Measurements from ENCODE around the gene ECT2.
"Not testable (repeated sequence)": the region's sequence is repeated elsewhere in the genome, so short reads cannot be mapped to it uniquely, and the experiment has no call there.

Gene ECT2

GRCh38 chr3:172750368-172751174 is at the start of gene ECT2:
ECT2 (plus strand) TSS chr3:172750726; CDS start chr3:172754531, 3,805 bp downstream.
- DNase-seq, result peak; percentile 92

GRCh38 chr3:172700936-172701455 is 49.5 kb upstream of the ECT2 start:
- no peak for DNase-seq

- DNase-seq, result no peak
Observed at GRCh38 chr3:172701751-172702150, 48.8 kb upstream of the ECT2 start.

GRCh38 chr3:172702256-172702655 is 48.3 kb upstream of the ECT2 start:
- DNase-seq, result no peak

- DNase-seq, result not testable (repeated sequence)
Observed at GRCh38 chr3:172702731-172703130, 47.8 kb upstream of the ECT2 start.

GRCh38 chr3:172704001-172704400 is 46.5 kb upstream of the ECT2 start:
- no peak for DNase-seq

GRCh38 chr3:172705170-172705569 is 45.4 kb upstream of the ECT2 start:
- DNase-seq, result no peak

- DNase-seq, result no peak
Observed at GRCh38 chr3:172707030-172707429, 43.5 kb upstream of the ECT2 start.

GRCh38 chr3:172707967-172708366 is 42.6 kb upstream of the ECT2 start:
- DNase-seq, result no peak

GRCh38 chr3:172708921-172709773 is 41.4 kb upstream of the ECT2 start:
- no peak for DNase-seq

GRCh38 chr3:172709774-172710663 is 40.5 kb upstream of the ECT2 start:
- DNase-seq, result no peak

- peak; percentile 62 for DNase-seq
Observed at GRCh38 chr3:172710664-172711453, 39.7 kb upstream of the ECT2 start, which contains the start of gene NCEH1. NCEH1 (minus strand) TSS chr3:172711067; CDS start chr3:172710984, 83 bp downstream.

GRCh38 chr3:172711454-172711795 is 39.1 kb upstream of the ECT2 start:
- no peak for DNase-seq

GRCh38 chr3:172713316-172713715 is 37.2 kb upstream of the ECT2 start:
- no peak for DNase-seq

GRCh38 chr3:172716476-172716875 is 34.0 kb upstream of the ECT2 start:
- no peak for DNase-seq

GRCh38 chr3:172717493-172718088 is 32.9 kb upstream of the ECT2 start:
- DNase-seq, result no peak

- DNase-seq, result not testable (repeated sequence)
Observed at GRCh38 chr3:172722536-172723040, 27.9 kb upstream of the ECT2 start.

GRCh38 chr3:172726380-172726779 is 24.1 kb upstream of the ECT2 start:
- DNase-seq, result no peak

GRCh38 chr3:172735014-172735413 is 15.5 kb upstream of the ECT2 start:
- DNase-seq, result no peak

GRCh38 chr3:172739462-172739861 is 11.1 kb upstream of the ECT2 start:
- no peak for DNase-seq

GRCh38 chr3:172746475-172746874 is 4.1 kb upstream of the ECT2 start:
- no peak for DNase-seq

Data from stimulated activated CD4-positive, alpha-beta T cell treated with anti-CD3 and anti-CD28 coated beads, Interleukin-12 subunit alpha, Interleukin-12 subunit beta, amount 100 ng/mL, for 4 hours (primary cell).